HL-60 (cell line): Measurements from ENCODE around the gene ACAA1.

Experiments used
- DNase-seq, 2 experiments: peaks; one replicate each; pipeline ENCODE4 v3.0.0-alpha.2; 2010 to 2020; ENCODE audit warnings: low read depth in 1 of 2, low spot score in 1 of 2
- H3K27ac ChIP-seq: fragments of 250-450 bp; sonication (Bioruptor Pico); replicated peaks from 2 replicates; pipeline ENCODE4 v1.5.1; 2020; ENCODE audit warnings: mild to moderate bottlenecking, moderate library complexity
- H3K27me3 ChIP-seq: fragments of 250-450 bp; sonication (Bioruptor Pico); 2 replicates; pipeline ENCODE4 v1.5.1; 2021; ENCODE audit warnings: mild to moderate bottlenecking, moderate library complexity; ENCODE audit not compliant: insufficient read depth, poor library complexity, severe bottlenecking
- H3K4me3 ChIP-seq: replicated peaks from 2 replicates; pipeline ENCODE4 v1.5.1; 2011; ENCODE audit warnings: mild to moderate bottlenecking, control low read depth, low read length; ENCODE audit not compliant: insufficient read depth
- CTCF ChIP-seq: IDR thresholded peaks from one replicate; pipeline ENCODE4 v1.5.1; 2011; ENCODE audit warnings: low read length, control low read depth, inconsistent platforms; ENCODE audit not compliant: insufficient read depth
- GABPA ChIP-seq: IDR thresholded peaks from 2 replicates; pipeline ENCODE4 v1.6.1; 2012; ENCODE audit warnings: low read depth
- POLR2AphosphoS5 ChIP-seq: IDR thresholded peaks from 2 replicates; pipeline ENCODE4 v1.6.1; 2012; ENCODE audit warnings: low read depth
- REST ChIP-seq: IDR thresholded peaks from 2 replicates; pipeline ENCODE4 v1.6.1; 2012; ENCODE audit warnings: low read depth; ENCODE audit not compliant: insufficient replicate concordance
- SPI1 ChIP-seq: IDR thresholded peaks from 2 replicates; pipeline ENCODE4 v1.6.1; 2012; ENCODE audit warnings: low read depth, mild to moderate bottlenecking, borderline replicate concordance

ACAA1 gene

GRCh38 chr3:38146504-38146903 lies 9.6 kb upstream of the ACAA1 start:
- no peak for DNase-seq
- Histone ChIP-seq H3K27me3 (no peaks in the 10 kb centered on the region), H3K27ac (no peak overlapping the region), H3K4me3 (no peak overlapping the region)
- TF ChIP-seq POLR2AphosphoS5 (no peak), SPI1 (no peak), GABPA (no peak), REST (no peak), CTCF (no peak)

GRCh38 chr3:38143511-38143910 lies 6.6 kb upstream of the ACAA1 start:
- no peak overlapping the region for H3K4me3 ChIP-seq
- no peak for DNase-seq
- H3K27ac ChIP-seq = no peak overlapping the region
- no peak for TF ChIP-seq POLR2AphosphoS5
- no peak for TF ChIP-seq REST
- no peak for TF ChIP-seq CTCF
- TF ChIP-seq SPI1 = no peak
- no peak for TF ChIP-seq GABPA
- no peaks in the 10 kb centered on the region for H3K27me3 ChIP-seq

- DNase-seq = no peak
- no peak overlapping the region for H3K27ac ChIP-seq
- H3K4me3 ChIP-seq = no peak overlapping the region
- TF ChIP-seq CTCF = no peak
- no peak for TF ChIP-seq POLR2AphosphoS5
- no peak for TF ChIP-seq REST
- no peak for TF ChIP-seq GABPA
- no peaks in the 10 kb centered on the region for H3K27me3 ChIP-seq
These were observed 6.0 kb upstream of the ACAA1 start for GRCh38 chr3:38142959-38143358.
